Spleen (tissue), 11 donors: ENCODE measurements around the gene ATF1. TPM values are rescaled to one million over a fixed set of nuclear protein-coding genes. Genes with fewer than 3 reads are reported as not detected.
A peak's percentile ranks its signal among the peaks of the same experiment; 100 is the strongest.
"Not testable (repeated sequence)": the region's sequence is repeated elsewhere in the genome, so short reads cannot be mapped to it uniquely, and the experiment has no call there.

Source experiments
- DNase-seq: peaks from one replicate; pipeline ENCODE4 v3.0.0-alpha.2; 2020
- H3K27ac ChIP-seq, 8 donors: fragments of 200-600 bp; sonication (generic) in 7 of 8; 1 replicate in 4 of 8; 2 replicates in 4 of 8; pipeline versions ENCODE4 v1.5.0 to v1.8.0; 2016 to 2021; ENCODE audit warnings: inconsistent platforms in 4 of 8, mild to moderate bottlenecking in 4 of 8, moderate library complexity in 1 of 8
- H3K27me3 ChIP-seq, 7 donors: fragments of 200-600 bp; sonication (generic) in 6 of 7; replicated peaks in 1 of 7; 1 replicate in 4 of 7; 2 replicates in 3 of 7; pipeline versions ENCODE4 v1.5.0 to v1.8.0; 2016 to 2021; ENCODE audit warnings: inconsistent platforms in 3 of 7, mild to moderate bottlenecking in 1 of 7
- H3K36me3 ChIP-seq, 6 donors: fragments of 200-600 bp; sonication (generic) in 5 of 6; 1 replicate in 4 of 6; 2 replicates in 2 of 6; pipeline versions ENCODE4 v1.5.0 to v1.8.0; 2016 to 2021; ENCODE audit warnings: inconsistent platforms in 2 of 6
- H3K4me1 ChIP-seq, 6 donors: fragments of 200-600 bp; sonication (generic) in 5 of 6; 1 replicate in 3 of 6; 2 replicates in 3 of 6; pipeline versions ENCODE4 v1.5.0 to v1.8.0; 2016 to 2021; ENCODE audit warnings: inconsistent platforms in 3 of 6
- H3K4me3 ChIP-seq, 8 donors: fragments of 200-600 bp; sonication (generic) in 7 of 8; 1 replicate in 4 of 8; 2 replicates in 4 of 8; pipeline versions ENCODE4 v1.5.0 to v1.8.0; 2016 to 2021; ENCODE audit warnings: inconsistent platforms in 4 of 8, mild to moderate bottlenecking in 4 of 8, moderate library complexity in 2 of 8
- H3K9me3 ChIP-seq, 8 donors: fragments of 200-600 bp; sonication (generic) in 7 of 8; 1 replicate in 4 of 8; 2 replicates in 4 of 8; pipeline versions ENCODE4 v1.5.0 to v1.8.0; 2016 to 2021; ENCODE audit warnings: inconsistent platforms in 4 of 8
- POLR2A ChIP-seq, 3 donors: fragments of 450-650 bp; IDR thresholded peaks; one replicate each; pipeline ENCODE4 v1.5.1; 2017; ENCODE audit warnings: antibody characterized with exemption in 3 of 3, mild to moderate bottlenecking in 1 of 3
- POLR2AphosphoS5 ChIP-seq, 3 donors: sonication (generic); formaldehyde crosslinking; IDR thresholded peaks; one replicate each; pipeline ENCODE4 v1.5.1; 2017; ENCODE audit warnings: antibody characterized with exemption in 3 of 3
- WGBS, 5 donors: extraction: QIAGEN DNeasy Blood & Tissue Kit in 3 of 5; methylation state at CpG; one replicate each; pipeline versions ENCODE4 v1.1.5 to v1.1.7; 2013 to 2018; 5-methylcytosine and 5-hydroxymethylcytosine counted together
- intact Hi-C: fragments of 100-400 bp; cut with DNase I; formaldehyde crosslinking; loops from one replicate; pipeline ENCODE4 v1.15.0; 2023; ENCODE audit warnings: low total_unique reads
- polyA plus RNA-seq, 3 donors: library from polyadenylated mRNA; stranded (reverse); fragments of 200-250 nt; gene quantifications; one replicate each; pipeline ENCODE4 v1.2.1, GENCODE V29; 2013
- total RNA-seq, 7 donors: library from RNA; depleted of rRNA in 3 of 7; stranded (reverse); fragments of >200 nt in 3 of 7; fragmentation: NEBNext Ultra II Directional in 4 of 7; extraction: Animal tissue kit (Norgen Biotek cat#: 25700) in 4 of 7; gene quantifications; one replicate each; pipeline versions ENCODE4 v1.1.0 to v1.2.1, GENCODE V29; 2016 to 2021
- TF ChIP-seq, protein P1 (sequence below), 11 experiments: fragments of 200-600 bp in 7 of 11; fragments of 450-650 bp in 4 of 11; sonication (generic) in 4 of 11; IDR thresholded peaks in 8 of 11; conservative IDR thresholded peaks in 3 of 11; 1 replicate in 7 of 11; 2 replicates in 4 of 11; pipeline versions ENCODE4 v1.4.0 to v1.8.0; 2016 to 2021; ENCODE audit warnings: antibody characterized with exemption in 11 of 11, inconsistent platforms in 4 of 11, mild to moderate bottlenecking in 1 of 11
- donor health status: healthy with polysubstance abuse.
- donor health status: DM: no; HTN: no; CAD: no; lungs with moderate emphysema.
- donor health status: DM: no; HTN: no; CAD: no.
- donor health status: Bipolar disorder and iron deficiency.
- donor health status: healthy.
- donor health status: DM: no; HTN: no; CAD: no.
- donor health status: DM: yes; HTN: yes; CAD: no.

The ATF1 gene
- total and polyA plus RNA-seq, 10 donors = 10.3 to 41.7 (median 18.8) TPM

GRCh38 chr12:50842637-50843493, 79.0 kb downstream of the ATF1 start, which contains the start of gene TMPRSS12:
TMPRSS12 (plus strand) TSS chr12:50842926; CDS start chr12:50842965, 39 bp downstream.
- intact Hi-C loops = no loop called here
- TF ChIP-seq POLR2AphosphoS5 (IDR thresholded peaks at IDR 0.05) (no peak), POLR2A (IDR thresholded peaks at IDR 0.05) (no peak)
- TF ChIP-seq, protein P1, sequence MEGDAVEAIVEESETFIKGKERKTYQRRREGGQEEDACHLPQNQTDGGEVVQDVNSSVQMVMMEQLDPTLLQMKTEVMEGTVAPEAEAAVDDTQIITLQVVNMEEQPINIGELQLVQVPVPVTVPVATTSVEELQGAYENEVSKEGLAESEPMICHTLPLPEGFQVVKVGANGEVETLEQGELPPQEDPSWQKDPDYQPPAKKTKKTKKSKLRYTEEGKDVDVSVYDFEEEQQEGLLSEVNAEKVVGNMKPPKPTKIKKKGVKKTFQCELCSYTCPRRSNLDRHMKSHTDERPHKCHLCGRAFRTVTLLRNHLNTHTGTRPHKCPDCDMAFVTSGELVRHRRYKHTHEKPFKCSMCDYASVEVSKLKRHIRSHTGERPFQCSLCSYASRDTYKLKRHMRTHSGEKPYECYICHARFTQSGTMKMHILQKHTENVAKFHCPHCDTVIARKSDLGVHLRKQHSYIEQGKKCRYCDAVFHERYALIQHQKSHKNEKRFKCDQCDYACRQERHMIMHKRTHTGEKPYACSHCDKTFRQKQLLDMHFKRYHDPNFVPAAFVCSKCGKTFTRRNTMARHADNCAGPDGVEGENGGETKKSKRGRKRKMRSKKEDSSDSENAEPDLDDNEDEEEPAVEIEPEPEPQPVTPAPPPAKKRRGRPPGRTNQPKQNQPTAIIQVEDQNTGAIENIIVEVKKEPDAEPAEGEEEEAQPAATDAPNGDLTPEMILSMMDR (IDR thresholded peaks at IDR 0.05 in 8 of 11, conservative IDR thresholded peaks at IDR 0.05 in 3 of 11) = peak in 1 of 11 experiments; percentile 16
- WGBS, 5 donors = 34 to 60% (median 57%) methylated on average over 29 to 36 of the region's 36 CpGs
- Histone ChIP-seq H3K27me3 (peaks cover 0 to 5% (median 0%) of the 10 kb centered on the region in 7 donors), H3K27ac (no peak within 1 kb of the TSS), H3K4me3 (peak within 1 kb of the TSS in 4 of 8 donors; percentile 8 to 47 (median 17)), H3K9me3 (peaks cover 0 to 12% (median 8%) of the 10 kb centered on the region in 8 donors), H3K4me1 (no peaks in the 10 kb centered on the region), H3K36me3 (no peaks in the 10 kb centered on the region)
- DNase-seq = no peak

- no peak overlapping the region for H3K4me3 ChIP-seq
- peaks cover 0 to 12% (median 8%) of the 10 kb centered on the region in 8 donors for H3K9me3 ChIP-seq
- intact Hi-C loops = no loop called here
- no peaks in the 10 kb centered on the region for H3K4me1 ChIP-seq
- H3K27me3 ChIP-seq = peaks cover 0 to 5% (median 0%) of the 10 kb centered on the region in 7 donors
- no peaks in the 10 kb centered on the region for H3K36me3 ChIP-seq
- TF ChIP-seq POLR2A (IDR thresholded peaks at IDR 0.05) = no peak
- TF ChIP-seq, protein P1 (IDR thresholded peaks at IDR 0.05 in 8 of 11, conservative IDR thresholded peaks at IDR 0.05 in 3 of 11) = no peak
- H3K27ac ChIP-seq = no peak overlapping the region
- DNase-seq = no peak
Measured at GRCh38 chr12:50845021-50845647, 81.2 kb downstream of the ATF1 start.

GRCh38 chr12:50848963-50849362, 85.1 kb downstream of the ATF1 start:
- TF ChIP-seq POLR2A (IDR thresholded peaks at IDR 0.05) (no peak), POLR2AphosphoS5 (IDR thresholded peaks at IDR 0.05) (no peak)
- TF ChIP-seq, protein P1 (IDR thresholded peaks at IDR 0.05 in 8 of 11, conservative IDR thresholded peaks at IDR 0.05 in 3 of 11) = no peak
- Histone ChIP-seq H3K36me3 (no peaks in the 10 kb centered on the region), H3K27ac (no peak overlapping the region), H3K27me3 (peaks cover 0 to 2% (median 0%) of the 10 kb centered on the region in 7 donors), H3K4me1 (no peaks in the 10 kb centered on the region), H3K4me3 (no peak overlapping the region), H3K9me3 (peaks cover 0 to 10% (median 0%) of the 10 kb centered on the region in 8 donors)
- 89 to 99% (median 95%) methylated on average over 2 of the region's 2 CpGs for WGBS, 5 donors
- intact Hi-C loops = no loop called here
- DNase-seq = no peak

DNA sequence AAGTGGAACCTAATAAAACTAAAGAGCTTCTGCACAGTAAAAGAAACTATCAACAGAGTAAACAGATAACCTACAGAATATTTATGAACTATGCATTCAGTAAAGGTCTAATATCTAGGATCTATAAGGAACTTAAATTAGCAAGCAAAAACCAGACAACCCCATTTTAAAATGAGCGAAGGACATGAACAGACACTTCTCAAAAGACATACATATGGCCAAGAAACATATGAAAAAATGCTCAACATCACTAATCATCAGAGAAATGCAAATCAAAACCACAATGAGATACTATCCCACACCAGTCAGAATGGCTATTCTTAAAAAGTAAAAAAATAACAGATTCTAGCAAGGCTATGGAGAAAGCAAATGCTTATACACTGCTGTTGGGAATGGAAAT, 91.3 kb downstream of the ATF1 start:
- H3K9me3 ChIP-seq = peaks cover 0 to 22% (median 5%) of the 10 kb centered on the region in 8 donors
- H3K36me3 ChIP-seq, DNase-seq, H3K4me1 ChIP-seq, H3K4me3 ChIP-seq, H3K27me3 ChIP-seq, H3K27ac ChIP-seq, intact Hi-C loops: not testable (repeated sequence)
- 91 to 100% (median 94%) methylated on average over 1 of the region's 1 CpG for WGBS, 5 donors

GRCh38 chr12:50855679-50856078, 91.8 kb downstream of the ATF1 start:
- DNase-seq = not testable (repeated sequence)
- 91 to 96% (median 95%) methylated on average over 2 of the region's 2 CpGs for whole genome bisulfite sequencing, 5 donors

More at GRCh38 chr12:50855679-50856078, 91.8 kb downstream of the ATF1 start:
- H3K4me3 ChIP-seq, H3K36me3 ChIP-seq, H3K27me3 ChIP-seq, intact Hi-C loops, H3K27ac ChIP-seq, H3K4me1 ChIP-seq: not testable (repeated sequence)
- peaks cover 0 to 22% (median 5%) of the 10 kb centered on the region in 8 donors for H3K9me3 ChIP-seq
